NCI-H2081 treated with DMSO at 0.1 percent for 48 hours (cell line): ENCODE data around the gene C5orf47.
A peak's percentile ranks its signal among the peaks of the same experiment; 100 is the strongest.

ENCODE experiments used
- DNase-seq: peaks from one replicate; lab custom pipeline; 2025; lab: John Stamatoyannopoulos, UW

The C5orf47 gene

GRCh38 chr5:174044466-174045254 is 55.7 kb downstream of the C5orf47 start:
- no peak for DNase-seq

DNA sequence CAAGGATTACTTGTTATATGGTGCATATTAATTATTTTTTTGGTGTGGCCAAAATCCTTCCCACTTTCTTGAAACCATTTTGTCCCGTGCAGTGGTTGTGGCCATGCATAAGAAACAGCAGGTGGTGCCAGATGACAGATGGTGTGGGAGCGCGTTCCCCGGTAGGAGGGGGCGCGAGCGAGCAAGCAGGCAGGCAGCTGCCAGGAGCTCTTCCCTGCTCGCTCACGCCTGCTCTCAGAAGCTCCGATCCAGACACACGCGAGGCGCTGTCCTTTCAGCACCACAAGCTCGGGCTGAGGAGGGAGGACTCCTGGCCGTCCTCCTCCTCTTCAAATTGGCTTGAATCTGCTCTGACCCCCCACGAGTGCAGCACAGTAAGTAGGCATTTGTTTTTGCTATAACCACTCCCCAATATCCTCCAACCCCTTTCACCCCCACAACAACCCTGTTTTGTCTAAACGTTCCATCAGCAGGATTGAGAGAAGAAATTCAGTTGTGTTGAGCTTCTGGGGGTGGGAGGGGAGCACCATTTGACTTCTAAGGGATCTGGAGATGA is 56.6 kb downstream of the C5orf47 start, which contains the start of gene NSG2:
Gene NSG2, plus strand, starts transcription at position 237 of the 556 bp plus-strand sequence. CDS start 1,050 bp downstream, outside the sequence.
- peak; percentile 16 for DNase-seq

GRCh38 chr5:174046558-174046957 is 57.6 kb downstream of the C5orf47 start:
- DNase-seq = no peak

DNA sequence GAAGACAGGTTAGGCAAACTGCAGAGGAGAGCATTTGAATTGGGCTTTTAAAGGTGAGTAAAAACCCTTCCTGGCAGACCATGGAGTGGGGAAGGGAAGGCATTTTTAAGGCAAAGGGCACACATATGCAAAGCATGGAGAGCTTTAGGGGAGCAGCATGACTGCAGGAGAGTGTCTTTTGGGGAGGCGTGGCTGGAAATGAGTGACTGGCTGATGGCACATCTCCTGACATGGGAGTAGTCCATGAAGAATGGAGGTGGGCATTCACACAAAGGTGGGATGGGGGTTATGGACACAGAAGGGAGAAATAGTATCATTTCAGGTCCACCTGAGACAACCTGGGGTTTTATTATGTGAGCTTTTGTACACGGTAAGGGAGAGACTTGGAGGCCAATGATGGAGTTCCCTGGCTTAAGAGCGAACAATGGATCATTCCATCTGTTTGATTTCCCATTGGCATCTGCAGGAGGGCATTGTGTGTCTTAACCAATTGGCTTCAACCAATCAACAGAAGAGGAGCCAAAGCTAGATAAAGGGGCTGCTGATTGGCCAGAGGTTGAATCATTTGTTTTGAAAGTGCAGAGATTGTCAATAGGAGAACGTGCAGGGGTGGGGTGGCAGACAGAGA is 58.6 kb downstream of the C5orf47 start:
- no peak for DNase-seq

GRCh38 chr5:174052636-174053035 is 63.7 kb downstream of the C5orf47 start:
- no peak for DNase-seq

- no peak for DNase-seq
Observed at GRCh38 chr5:174053905-174054304, 64.9 kb downstream of the C5orf47 start.
